ENCODE data around the gene DYNC1I1.

The DYNC1I1 gene

DNA sequence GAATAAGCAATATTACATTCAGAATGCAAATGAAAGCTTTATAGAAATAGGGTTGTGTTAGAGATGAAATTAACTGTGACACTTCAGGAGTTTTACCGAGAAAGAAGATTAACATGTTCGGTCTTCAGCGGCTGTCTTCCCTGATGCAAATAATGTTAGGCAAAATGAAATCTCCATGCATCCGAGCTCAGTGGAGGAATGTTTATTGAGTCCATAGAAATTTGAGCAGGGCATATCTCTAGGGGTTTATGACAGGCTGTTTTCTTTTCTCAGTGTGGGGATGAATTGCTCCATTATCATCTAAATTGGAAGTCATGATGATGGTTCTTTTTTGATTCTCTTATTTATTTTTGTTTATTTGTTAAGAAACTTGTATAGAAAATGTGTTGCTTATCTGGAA is 31.7 kb downstream of the DYNC1I1 start:
- no peak for TF ChIP-seq CTCF (IDR thresholded peaks at IDR 0.05; ENCODE audit: extremely low read depth, missing control alignments)
- DNase-seq (ENCODE audit: low spot score): no peak

GRCh38 chr7:95805909-95806308 is 33.6 kb downstream of the DYNC1I1 start:
- no peak for TF ChIP-seq CTCF (IDR thresholded peaks at IDR 0.05; ENCODE audit: extremely low read depth, missing control alignments)

GRCh38 chr7:95808396-95808795 is 36.0 kb downstream of the DYNC1I1 start:
- DNase-seq (ENCODE audit: low spot score): no peak
- no peak for TF ChIP-seq CTCF (IDR thresholded peaks at IDR 0.05; ENCODE audit: extremely low read depth, missing control alignments)

More at GRCh38 chr7:95805909-95806308, 33.6 kb downstream of the DYNC1I1 start:
- no peak for DNase-seq (ENCODE audit: low spot score)

- DNase-seq (ENCODE audit: low spot score): no peak
- no peak for TF ChIP-seq CTCF (IDR thresholded peaks at IDR 0.05; ENCODE audit: extremely low read depth, missing control alignments)
Measured at GRCh38 chr7:95811846-95812445, 39.6 kb downstream of the DYNC1I1 start.

- no peak for DNase-seq (ENCODE audit: low spot score)
- TF ChIP-seq CTCF (IDR thresholded peaks at IDR 0.05; ENCODE audit: extremely low read depth, missing control alignments): no peak
Measured at GRCh38 chr7:95814721-95815120, 42.4 kb downstream of the DYNC1I1 start.

GRCh38 chr7:95817866-95818640 is 45.7 kb downstream of the DYNC1I1 start:
- no peak for DNase-seq (ENCODE audit: low spot score)
- no peak for TF ChIP-seq CTCF (IDR thresholded peaks at IDR 0.05; ENCODE audit: extremely low read depth, missing control alignments)

GRCh38 chr7:95820778-95821177 is 48.4 kb downstream of the DYNC1I1 start:
- DNase-seq (ENCODE audit: low spot score): no peak
- TF ChIP-seq CTCF (IDR thresholded peaks at IDR 0.05; ENCODE audit: extremely low read depth, missing control alignments): no peak
